Cardiac septum (tissue), 1 donor: ENCODE data around the gene DDX4. TPM values are rescaled to one million over a fixed set of nuclear protein-coding genes. Genes with fewer than 3 reads are reported as not detected.
"Not testable (repeated sequence)": the region's sequence is repeated elsewhere in the genome, so short reads cannot be mapped to it uniquely, and the experiment has no call there.

ENCODE experiments used
- DNase-seq: peaks from one replicate; pipeline ENCODE4 v3.0.0-alpha.2; 2020; ENCODE audit warnings: low spot score
- intact Hi-C: fragments of 100-400 bp; cut with DNase I; formaldehyde crosslinking; loops from one replicate; pipeline ENCODE4 v1.14.0; 2022
- long read RNA-seq: library from polyadenylated mRNA; unstranded; transcript quantifications from one replicate; pipeline ENCODE4 v2.0.0, GENCODE V29; 2021
- total RNA-seq: library from RNA; stranded (reverse); fragmentation: NEBNext Ultra II Directional; extraction: Animal tissue kit (Norgen Biotek cat#: 25700); gene quantifications from one replicate; pipeline ENCODE4 v1.2.1, GENCODE V29; 2021
- donor health status: DM: no; HTN: no; CAD: no.

The DDX4 gene
- total RNA-seq, result not detected
- long read RNA-seq, result 0 reads

GRCh38 chr5:55737793-55738192 is at the start of gene DDX4:
Gene DDX4, plus strand, starts transcription at chr5:55738061. Its CDS starts 903 bp downstream, at chr5:55738964.
- no peak for DNase-seq
- intact Hi-C loops, result no loop called here

- intact Hi-C loops, result loop anchor here (2.0 to 5.0 kb wide), 4 partner anchors 91 to 349 kb away; partner anchors contain the start of gene PLPP1
- DNase-seq, result no peak
Observed at GRCh38 chr5:55691265-55692105, 46.4 kb upstream of the DDX4 start.

- intact Hi-C loops, result loop anchor here (5.0 kb wide), 1 partner anchor 350 kb away; no protein-coding TSS in a partner anchor
- no peak for DNase-seq
Observed at GRCh38 chr5:55692106-55692417, 45.8 kb upstream of the DDX4 start.

- no peak for DNase-seq
- intact Hi-C loops, result loop anchor here (5.0 kb wide), 1 partner anchor 350 kb away; no protein-coding TSS in a partner anchor
Observed at GRCh38 chr5:55692509-55692908, 45.4 kb upstream of the DDX4 start.

GRCh38 chr5:55694152-55694830 is 43.6 kb upstream of the DDX4 start:
- no peak for DNase-seq
- intact Hi-C loops, result loop anchor here (5.0 kb wide), 1 partner anchor 352 kb away; no protein-coding TSS in a partner anchor

GRCh38 chr5:55696704-55697103 is 41.2 kb upstream of the DDX4 start:
- intact Hi-C loops, DNase-seq: not testable (repeated sequence)

- intact Hi-C loops, result no loop called here
- DNase-seq, result no peak
Observed at GRCh38 chr5:55699041-55699688, 38.7 kb upstream of the DDX4 start.

- intact Hi-C loops, result no loop called here
Observed at GRCh38 chr5:55700745-55701144, 37.1 kb upstream of the DDX4 start.

GRCh38 chr5:55701462-55702103 is 36.3 kb upstream of the DDX4 start:
- no peak for DNase-seq
- intact Hi-C loops, result no loop called here

More at GRCh38 chr5:55700745-55701144, 37.1 kb upstream of the DDX4 start:
- DNase-seq, result no peak

- DNase-seq, result no peak
- intact Hi-C loops, result no loop called here
Observed at GRCh38 chr5:55702598-55703345, 35.1 kb upstream of the DDX4 start.

GRCh38 chr5:55706230-55706629 is 31.6 kb upstream of the DDX4 start:
- intact Hi-C loops, result no loop called here

GRCh38 chr5:55708732-55709131 is 29.1 kb upstream of the DDX4 start:
- intact Hi-C loops, result no loop called here
- DNase-seq, result no peak

More at GRCh38 chr5:55706230-55706629, 31.6 kb upstream of the DDX4 start:
- no peak for DNase-seq

GRCh38 chr5:55711507-55712022 is 26.3 kb upstream of the DDX4 start:
- no peak for DNase-seq
- intact Hi-C loops, result loop anchor here (10.0 kb wide), 2 partner anchors 493 to 537 kb away; partner anchors contain the start of gene CDC20B

- intact Hi-C loops, result loop anchor here (10.0 kb wide), 2 partner anchors 493 to 537 kb away; partner anchors contain the start of gene CDC20B
- peak; percentile 97 for DNase-seq
Observed at GRCh38 chr5:55712023-55712859, 25.6 kb upstream of the DDX4 start, which contains the start of gene SLC38A9. Gene SLC38A9, minus strand, starts transcription at chr5:55712324. Its CDS starts 14,366 bp downstream, at chr5:55697958.

GRCh38 chr5:55713871-55714270 is 24.0 kb upstream of the DDX4 start:
- DNase-seq, result no peak
- intact Hi-C loops, result loop anchor here (10.0 kb wide), 2 partner anchors 491 to 539 kb away; partner anchors contain the start of gene CDC20B

- intact Hi-C loops, result loop anchor here (10.0 kb wide), 2 partner anchors 490 to 540 kb away; partner anchors contain the start of gene CDC20B
- DNase-seq, result no peak
Observed at GRCh38 chr5:55714339-55714738, 23.5 kb upstream of the DDX4 start.

- intact Hi-C loops, result loop anchor here (10.0 kb wide), 2 partner anchors 490 to 540 kb away; partner anchors contain the start of gene CDC20B
- DNase-seq, result no peak
Observed at GRCh38 chr5:55714749-55715148, 23.1 kb upstream of the DDX4 start.
